Stomach (tissue), 9 donors: ENCODE measurements around the gene BTBD19. TPM values are rescaled to one million over a fixed set of nuclear protein-coding genes. Genes with fewer than 3 reads are reported as not detected.
"Not testable (repeated sequence)": the region's sequence is repeated elsewhere in the genome, so short reads cannot be mapped to it uniquely, and the experiment has no call there.

Source experiments
- DNase-seq, 2 donors: peaks; one replicate each; pipeline versions ENCODE4 v3.0.0 to v3.0.0-alpha.2; 2013 to 2019
- H3K27ac ChIP-seq, 5 donors: fragments of 200-600 bp in 4 of 5; sonication (generic) in 4 of 5; one replicate each; pipeline ENCODE4 v1.5.1; 2013 to 2019; ENCODE audit warnings: mild to moderate bottlenecking in 1 of 5, moderate library complexity in 1 of 5
- H3K27me3 ChIP-seq, 3 donors: fragments of 200-600 bp; sonication (generic); one replicate each; pipeline ENCODE4 v1.5.1; 2017 to 2019; ENCODE audit warnings: mixed run types in 1 of 3
- H3K36me3 ChIP-seq, 4 donors: fragments of 200-600 bp; sonication (generic); 1 replicate in 3 of 4; 2 replicates in 1 of 4; pipeline ENCODE4 v1.5.1; 2016 to 2019
- H3K4me1 ChIP-seq, 4 donors: fragments of 200-600 bp; sonication (generic); one replicate each; pipeline ENCODE4 v1.5.1; 2016 to 2019
- H3K4me3 ChIP-seq, 4 donors: fragments of 200-600 bp; sonication (generic) in 3 of 4; one replicate each; pipeline ENCODE4 v1.5.1; 2016 to 2019; ENCODE audit warnings: mild to moderate bottlenecking in 1 of 4
- H3K9me3 ChIP-seq, 4 donors: fragments of 200-600 bp; sonication (generic); one replicate each; pipeline ENCODE4 v1.5.1; 2016 to 2019
- CTCF ChIP-seq, 7 experiments: fragments of 450-650 bp in 4 of 7; fragments of 200-600 bp in 3 of 7; sonication (generic) in 3 of 7; IDR thresholded peaks; one replicate each; pipeline ENCODE4 v1.5.1; 2016 to 2019; ENCODE audit warnings: antibody characterized with exemption in 7 of 7, control low read depth in 2 of 7, mild to moderate bottlenecking in 1 of 7
- EP300 ChIP-seq: sonication (generic); formaldehyde crosslinking; IDR thresholded peaks from one replicate; pipeline ENCODE4 v1.6.1; 2017; ENCODE audit warnings: antibody characterized with exemption
- POLR2A ChIP-seq, 4 donors: fragments of 450-650 bp; IDR thresholded peaks; one replicate each; pipeline ENCODE4 v1.6.1; 2016; ENCODE audit warnings: antibody characterized with exemption in 4 of 4, control low read depth in 2 of 4, mild to moderate bottlenecking in 1 of 4, moderate library complexity in 1 of 4
- POLR2AphosphoS5 ChIP-seq, 3 donors: sonication (generic); formaldehyde crosslinking; IDR thresholded peaks; one replicate each; pipeline ENCODE4 v1.6.1; 2016; ENCODE audit warnings: antibody characterized with exemption in 3 of 3
- WGBS, 5 donors: extraction: QIAGEN DNeasy Blood & Tissue Kit in 3 of 5; methylation state at CpG; one replicate each; pipeline versions ENCODE4 v1.1.5 to v1.1.7; 2013 to 2018; 5-methylcytosine and 5-hydroxymethylcytosine counted together
- intact Hi-C: fragments of 100-400 bp; cut with DNase I; formaldehyde crosslinking; loops from one replicate; pipeline ENCODE4 v1.15.1; 2023; ENCODE audit warnings: low total_unique reads
- polyA plus RNA-seq, 3 donors: library from polyadenylated mRNA; stranded (reverse); fragments of 200-250 nt; gene quantifications; one replicate each; pipeline ENCODE4 v1.2.3, GENCODE V29; 2013
- total RNA-seq, 5 donors: library from RNA; depleted of rRNA; stranded (reverse); fragments of >200 nt; gene quantifications; one replicate each; pipeline versions ENCODE4 v1.1.0 to v1.2.3, GENCODE V29; 2014 to 2016
- donor health status: healthy with polysubstance abuse.
- donor health status: Bipolar disorder and iron deficiency.
- donor health status: healthy.

BTBD19 gene
- total and polyA plus RNA-seq, 8 donors, result 0.89 to 4.1 (median 2.9) TPM; not detected in 2

GRCh38 chr1:44807364-44808062, 810 bp upstream of the BTBD19 start:
- TF ChIP-seq POLR2AphosphoS5 (IDR thresholded peaks at IDR 0.05) (peak; percentile 77 to 96 (median 94)), POLR2A (IDR thresholded peaks at IDR 0.05) (no peak), EP300 (peak; percentile 19), CTCF (IDR thresholded peaks at IDR 0.05) (no peak)
- intact Hi-C loops, result no loop called here
- peak; percentile 95 to 98 for DNase-seq
- Histone ChIP-seq H3K4me3 (peak overlapping the region in 2 of 4 donors; percentile 9 to 35), H3K36me3 (peaks cover 28 to 43% (median 40%) of the 10 kb centered on the region in 4 donors), H3K27me3 (no peaks in the 10 kb centered on the region), H3K4me1 (peaks cover 60 to 98% (median 71%) of the 10 kb centered on the region in 4 donors), H3K27ac (peak overlapping the region; percentile 83 to 99 (median 97)), H3K9me3 (no peaks in the 10 kb centered on the region)
- 0 to 3% (median 2%) methylated on average over 12 to 16 of the region's 16 CpGs for WGBS, 5 donors

GRCh38 chr1:44808938-44809917, 905 bp downstream of the BTBD19 start:
- Histone ChIP-seq H3K27ac (peak overlapping the region; percentile 83 to 99 (median 97)), H3K36me3 (peaks cover 12 to 26% (median 23%) of the 10 kb centered on the region in 4 donors), H3K4me3 (peak overlapping the region; percentile 14 to 35 (median 19)), H3K4me1 (peaks cover 65 to 95% (median 78%) of the 10 kb centered on the region in 4 donors), H3K9me3 (no peaks in the 10 kb centered on the region), H3K27me3 (no peaks in the 10 kb centered on the region)
- DNase-seq, result peak; percentile 51 to 87
- 21 to 45% (median 37%) methylated on average over 6 of the region's 6 CpGs for WGBS, 5 donors
- TF ChIP-seq POLR2A (IDR thresholded peaks at IDR 0.05) (peak in 1 of 4 donors; percentile 12), CTCF (IDR thresholded peaks at IDR 0.05) (no peak), POLR2AphosphoS5 (IDR thresholded peaks at IDR 0.05) (peak in 1 of 3 donors; percentile 20), EP300 (no peak)
- intact Hi-C loops, result no loop called here

GRCh38 chr1:44810101-44810761, 1.9 kb downstream of the BTBD19 start:
- H3K4me1 ChIP-seq, result peaks cover 65 to 97% (median 83%) of the 10 kb centered on the region in 4 donors
- TF ChIP-seq POLR2AphosphoS5 (IDR thresholded peaks at IDR 0.05) (no peak), CTCF (IDR thresholded peaks at IDR 0.05) (no peak), EP300 (no peak), POLR2A (IDR thresholded peaks at IDR 0.05) (no peak)
- DNase-seq, result peak; percentile 48 to 81
- intact Hi-C loops, result no loop called here
- peak overlapping the region in 2 of 4 donors; percentile 5 to 35 for H3K4me3 ChIP-seq
- 24 to 31% (median 27%) methylated on average over 12 of the region's 12 CpGs for WGBS, 5 donors
- H3K27ac ChIP-seq, result peak overlapping the region; percentile 83 to 99 (median 97)
- H3K9me3 ChIP-seq, result no peaks in the 10 kb centered on the region
- H3K36me3 ChIP-seq, result peaks cover 4 to 16% (median 13%) of the 10 kb centered on the region in 4 donors
- no peaks in the 10 kb centered on the region for H3K27me3 ChIP-seq

GRCh38 chr1:44810762-44811105, 2.4 kb downstream of the BTBD19 start:
- H3K27me3 ChIP-seq, H3K9me3 ChIP-seq, intact Hi-C loops, DNase-seq: not testable (repeated sequence)
- peak overlapping the region; percentile 83 to 99 (median 97) for H3K27ac ChIP-seq
- H3K36me3 ChIP-seq, result peaks cover 4 to 11% (median 8%) of the 10 kb centered on the region in 4 donors
- peak overlapping the region in 1 of 4 donors; percentile 5 for H3K4me3 ChIP-seq
- 81 to 88% (median 85%) methylated on average over 4 of the region's 4 CpGs for WGBS, 5 donors
- peaks cover 65 to 93% (median 80%) of the 10 kb centered on the region in 4 donors for H3K4me1 ChIP-seq
